Fibroblast of lung (primary cell): ENCODE measurements around the gene ZNF180. TPM values are rescaled to one million over a fixed set of nuclear protein-coding genes. Genes with fewer than 3 reads are reported as not detected.
"Not testable (repeated sequence)": the region's sequence is repeated elsewhere in the genome, so short reads cannot be mapped to it uniquely, and the experiment has no call there.

Source experiments
- DNase-seq, 2 donors: peaks; one replicate each; pipeline versions ENCODE4 v3.0.0 to v3.0.0-alpha.2; 2010; ENCODE audit warnings: low read depth in 2 of 2
- H2AFZ ChIP-seq: 2 replicates; pipeline ENCODE4 v1.5.1; 2012; ENCODE audit warnings: low read length, control low read depth, inconsistent platforms
- H3K27ac ChIP-seq: 2 replicates; pipeline ENCODE4 v1.5.1; 2011; ENCODE audit warnings: low read length, control low read depth; ENCODE audit not compliant: insufficient read depth
- H3K27me3 ChIP-seq: 2 replicates; pipeline ENCODE4 v1.5.1; 2011; ENCODE audit warnings: mild to moderate bottlenecking, low read length; ENCODE audit not compliant: control insufficient read depth, insufficient read depth
- H3K36me3 ChIP-seq: 2 replicates; pipeline ENCODE4 v1.5.1; 2011; ENCODE audit warnings: low read length; ENCODE audit not compliant: control insufficient read depth, insufficient read depth
- H3K4me1 ChIP-seq: 2 replicates; pipeline ENCODE4 v1.5.1; 2011; ENCODE audit warnings: low read length; ENCODE audit not compliant: control insufficient read depth, insufficient read depth; ENCODE audit errors: extremely low read depth
- H3K4me2 ChIP-seq: 2 replicates; pipeline ENCODE4 v1.5.1; 2011; ENCODE audit warnings: low read length, control low read depth; ENCODE audit not compliant: insufficient read depth; ENCODE audit errors: extremely low read depth
- H3K4me3 ChIP-seq, 4 experiments: fragments of 200-600 bp in 1 of 4; sonication (generic) in 1 of 4; replicated peaks in 1 of 4; 2 replicates each; pipeline ENCODE4 v1.5.1; 2011 to 2016; ENCODE audit warnings: low read length in 4 of 4, low read depth in 3 of 4, mild to moderate bottlenecking in 3 of 4, control low read depth in 2 of 4, inconsistent platforms in 1 of 4, mixed read lengths in 1 of 4; ENCODE audit not compliant: insufficient read depth in 1 of 4; ENCODE audit errors: control extremely low read depth in 1 of 4
- H3K79me2 ChIP-seq: 2 replicates; pipeline ENCODE4 v1.5.1; 2012; ENCODE audit warnings: mild to moderate bottlenecking, low read length, inconsistent platforms; ENCODE audit not compliant: control insufficient read depth, insufficient read depth
- H3K9ac ChIP-seq: 2 replicates; pipeline ENCODE4 v1.5.1; 2011; ENCODE audit warnings: mild to moderate bottlenecking, low read length, control low read depth; ENCODE audit not compliant: insufficient read depth
- H3K9me3 ChIP-seq: 2 replicates; pipeline ENCODE4 v1.5.1; 2012; ENCODE audit warnings: low read depth, low read length; ENCODE audit not compliant: control insufficient read depth, insufficient read depth
- H4K20me1 ChIP-seq: 2 replicates; pipeline ENCODE4 v1.5.1; 2011; ENCODE audit warnings: low read length; ENCODE audit not compliant: control insufficient read depth, insufficient read depth; ENCODE audit errors: extremely low read depth
- EZH2 ChIP-seq: IDR thresholded peaks from 2 replicates; pipeline ENCODE4 v1.5.1; 2012; ENCODE audit warnings: low read length, control low read depth, mild to moderate bottlenecking; ENCODE audit errors: missing control alignments
- polyA plus RNA-seq, 2 donors: library from polyadenylated mRNA; depleted of rRNA in 1 of 2; stranded (reverse) in 1 of 2; unstranded in 1 of 2; fragments of >200 nt; gene quantifications; 2 replicates each; pipeline ENCODE4 v1.2.1, GENCODE V29; 2011 to 2012; ENCODE audit warnings: missing spikeins in 1 of 2
- total RNA-seq: library from RNA; depleted of rRNA; stranded (reverse); fragments of >200 nt; gene quantifications from 2 replicates; pipeline ENCODE4 v1.2.1, GENCODE V29; 2014
- TF ChIP-seq, protein P1 (sequence below), 2 donors: IDR thresholded peaks in 1 of 2; conservative IDR thresholded peaks in 1 of 2; 1 replicate in 1 of 2; 2 replicates in 1 of 2; pipeline ENCODE4 v1.5.1; 2011 to 2012; ENCODE audit warnings: low read length in 2 of 2, control low read depth in 1 of 2, inconsistent platforms in 1 of 2, low read depth in 1 of 2, mild to moderate bottlenecking in 1 of 2

Gene ZNF180
- total and polyA plus RNA-seq, 2 donors (not counting 1 experiment from before 2014, with no cell fraction given) = 1.4 to 7.6 TPM

DNA sequence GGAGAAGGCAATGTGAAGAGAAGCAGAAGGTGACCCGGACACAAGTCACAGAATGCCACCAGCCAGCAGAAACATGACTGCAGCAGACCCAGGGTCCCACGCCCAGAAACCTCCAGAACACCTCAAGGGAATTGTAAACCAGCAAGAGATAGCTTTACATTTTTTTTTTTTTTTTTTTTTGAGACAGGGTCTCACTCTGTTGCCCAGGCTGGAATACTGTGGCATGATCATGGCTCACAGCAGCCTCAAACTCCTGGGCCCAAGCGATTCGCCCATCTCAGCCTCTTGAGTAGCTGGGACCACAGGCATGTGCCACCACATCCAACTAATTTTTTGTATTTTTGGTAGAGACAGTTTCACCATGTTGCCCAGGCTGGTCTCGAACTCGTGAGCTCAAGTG lies 39.7 kb upstream of the ZNF180 start:
- no peaks in the 10 kb centered on the region for H3K79me2 ChIP-seq
- H2AFZ ChIP-seq = no peak overlapping the region
- no peak overlapping the region for H3K27ac ChIP-seq
- H3K9me3 ChIP-seq = no peaks in the 10 kb centered on the region
- H3K27me3 ChIP-seq = no peaks in the 10 kb centered on the region
- H4K20me1 ChIP-seq = no peaks in the 10 kb centered on the region
- H3K9ac ChIP-seq = no peak overlapping the region
- H3K4me3 ChIP-seq = no peak overlapping the region
- H3K4me2 ChIP-seq = no peak overlapping the region
- no peak for DNase-seq
- H3K36me3 ChIP-seq = no peaks in the 10 kb centered on the region
- H3K4me1 ChIP-seq = no peaks in the 10 kb centered on the region
- no peak for TF ChIP-seq EZH2
- TF ChIP-seq, protein P1, sequence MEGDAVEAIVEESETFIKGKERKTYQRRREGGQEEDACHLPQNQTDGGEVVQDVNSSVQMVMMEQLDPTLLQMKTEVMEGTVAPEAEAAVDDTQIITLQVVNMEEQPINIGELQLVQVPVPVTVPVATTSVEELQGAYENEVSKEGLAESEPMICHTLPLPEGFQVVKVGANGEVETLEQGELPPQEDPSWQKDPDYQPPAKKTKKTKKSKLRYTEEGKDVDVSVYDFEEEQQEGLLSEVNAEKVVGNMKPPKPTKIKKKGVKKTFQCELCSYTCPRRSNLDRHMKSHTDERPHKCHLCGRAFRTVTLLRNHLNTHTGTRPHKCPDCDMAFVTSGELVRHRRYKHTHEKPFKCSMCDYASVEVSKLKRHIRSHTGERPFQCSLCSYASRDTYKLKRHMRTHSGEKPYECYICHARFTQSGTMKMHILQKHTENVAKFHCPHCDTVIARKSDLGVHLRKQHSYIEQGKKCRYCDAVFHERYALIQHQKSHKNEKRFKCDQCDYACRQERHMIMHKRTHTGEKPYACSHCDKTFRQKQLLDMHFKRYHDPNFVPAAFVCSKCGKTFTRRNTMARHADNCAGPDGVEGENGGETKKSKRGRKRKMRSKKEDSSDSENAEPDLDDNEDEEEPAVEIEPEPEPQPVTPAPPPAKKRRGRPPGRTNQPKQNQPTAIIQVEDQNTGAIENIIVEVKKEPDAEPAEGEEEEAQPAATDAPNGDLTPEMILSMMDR (conservative IDR thresholded peaks at IDR 0.05 in 1 of 2, IDR thresholded peaks at IDR 0.05 in 1 of 2; ENCODE audit: low read depth in 1 of 2, low read length in 2 of 2) = no peak

DNA sequence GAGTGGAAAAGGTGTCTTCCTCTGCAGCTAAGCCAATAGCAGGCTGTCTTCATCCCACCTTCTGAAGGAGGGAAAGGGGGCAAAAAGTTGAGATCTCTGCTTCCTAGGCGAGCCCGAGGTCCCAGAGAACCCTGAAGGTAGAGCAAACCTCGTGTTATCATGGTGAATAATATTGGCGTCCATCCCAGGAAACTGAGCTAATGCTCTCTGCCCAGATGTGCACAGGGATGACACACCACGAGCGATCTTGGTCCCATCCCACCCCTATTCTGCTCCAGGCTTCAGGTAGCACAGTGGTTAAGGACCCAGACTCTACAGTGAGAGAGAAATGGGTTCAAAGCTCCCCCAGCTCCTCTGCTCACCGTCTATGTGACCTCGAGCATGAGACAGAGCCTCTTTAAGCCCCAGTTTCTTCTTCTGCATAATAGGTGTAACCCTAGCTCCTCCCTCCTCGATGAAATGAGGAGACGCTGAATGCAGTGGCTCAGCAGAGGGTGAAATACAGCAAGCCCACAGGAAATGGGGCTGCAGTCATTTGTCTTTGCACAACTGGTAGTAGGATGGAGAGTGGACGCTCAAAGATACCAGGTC lies 39.0 kb upstream of the ZNF180 start:
- no peak for DNase-seq
- no peak overlapping the region for H3K4me3 ChIP-seq

DNA sequence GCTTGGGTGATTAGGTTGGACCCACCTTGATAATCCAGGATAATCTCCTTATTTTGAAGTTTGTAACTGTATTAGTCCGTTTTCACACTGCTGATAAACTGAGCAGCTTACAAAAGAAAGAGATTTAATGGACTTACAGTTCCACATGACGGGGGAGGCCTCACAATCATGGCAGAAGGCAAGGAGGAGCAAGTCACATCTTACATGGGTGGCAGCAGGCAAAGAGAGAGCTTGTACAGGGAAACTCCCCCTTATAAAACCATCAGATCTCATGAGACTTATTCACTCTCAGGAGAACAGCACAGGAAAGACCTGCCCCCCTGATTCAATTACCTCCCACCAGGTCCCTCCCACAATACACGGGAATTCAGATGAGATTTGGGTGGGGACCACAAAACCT lies 35.0 kb upstream of the ZNF180 start:
- not testable (repeated sequence) for H3K79me2 ChIP-seq, H3K27ac ChIP-seq, H3K9ac ChIP-seq, H2AFZ ChIP-seq, H3K4me3 ChIP-seq, H3K27me3 ChIP-seq, H4K20me1 ChIP-seq, H3K4me2 ChIP-seq, H3K36me3 ChIP-seq, H3K9me3 ChIP-seq, H3K4me1 ChIP-seq, DNase-seq

More for the DNA sequence above, 39.0 kb upstream of the ZNF180 start:
- H2AFZ ChIP-seq = no peak overlapping the region
- H3K27me3 ChIP-seq = no peaks in the 10 kb centered on the region
- no peaks in the 10 kb centered on the region for H3K79me2 ChIP-seq
- no peak overlapping the region for H3K9ac ChIP-seq
- TF ChIP-seq EZH2 = no peak
- TF ChIP-seq, protein P1 (conservative IDR thresholded peaks at IDR 0.05 in 1 of 2, IDR thresholded peaks at IDR 0.05 in 1 of 2; ENCODE audit: low read depth in 1 of 2, low read length in 2 of 2) = no peak
- H3K9me3 ChIP-seq = no peaks in the 10 kb centered on the region
- no peaks in the 10 kb centered on the region for H3K36me3 ChIP-seq
- H4K20me1 ChIP-seq = no peaks in the 10 kb centered on the region
- H3K27ac ChIP-seq = no peak overlapping the region
- H3K4me2 ChIP-seq = no peak overlapping the region
- no peaks in the 10 kb centered on the region for H3K4me1 ChIP-seq
